Measurements from ENCODE around the gene SLBP.

The SLBP gene

GRCh38 chr4:1758306-1759121 lies 46.4 kb upstream of the SLBP start:
- TF ChIP-seq CTCF (IDR thresholded peaks at IDR 0.05; ENCODE audit: insufficient read depth, low read length, poor library complexity, severe bottlenecking) = no peak
- Histone ChIP-seq H3K36me3 (ENCODE audit: control insufficient read depth, insufficient read depth, low read length) (no peaks in the 10 kb centered on the region), H3K4me3 (replicated peaks; ENCODE audit: low read depth, low read length) (no peak overlapping the region), H3K27me3 (replicated peaks; ENCODE audit: control insufficient read depth, insufficient read depth, low read length) (no peaks in the 10 kb centered on the region; the same call in 1 of the 2 replicates)
- DNase-seq (ENCODE audit: extremely low read depth, insufficient read length) = no peak

GRCh38 chr4:1757836-1758235 lies 45.7 kb upstream of the SLBP start:
- DNase-seq (ENCODE audit: extremely low read depth, insufficient read length) = no peak
- H3K36me3 ChIP-seq (ENCODE audit: control insufficient read depth, insufficient read depth, low read length) = no peaks in the 10 kb centered on the region
- no peaks in the 10 kb centered on the region; the same call in 1 of the 2 replicates for H3K27me3 ChIP-seq (replicated peaks; ENCODE audit: control insufficient read depth, insufficient read depth, low read length)
- no peak for TF ChIP-seq CTCF (IDR thresholded peaks at IDR 0.05; ENCODE audit: insufficient read depth, low read length, poor library complexity, severe bottlenecking)
- H3K4me3 ChIP-seq (replicated peaks; ENCODE audit: low read depth, low read length) = no peak overlapping the region

- Histone ChIP-seq H3K36me3 (ENCODE audit: control insufficient read depth, insufficient read depth, low read length) (no peaks in the 10 kb centered on the region), H3K27me3 (replicated peaks; ENCODE audit: control insufficient read depth, insufficient read depth, low read length) (no peaks in the 10 kb centered on the region; the same call in 1 of the 2 replicates)
- no peak for TF ChIP-seq CTCF (IDR thresholded peaks at IDR 0.05; ENCODE audit: insufficient read depth, low read length, poor library complexity, severe bottlenecking)
Measured at GRCh38 chr4:1756893-1757779, 45.0 kb upstream of the SLBP start.

GRCh38 chr4:1756079-1756478 lies 44.0 kb upstream of the SLBP start:
- Histone ChIP-seq H3K4me3 (replicated peaks; ENCODE audit: low read depth, low read length) (no peak overlapping the region), H3K36me3 (ENCODE audit: control insufficient read depth, insufficient read depth, low read length) (no peaks in the 10 kb centered on the region), H3K27me3 (replicated peaks; ENCODE audit: control insufficient read depth, insufficient read depth, low read length) (no peaks in the 10 kb centered on the region; the same call in 1 of the 2 replicates)
- no peak for DNase-seq (ENCODE audit: extremely low read depth, insufficient read length)
- TF ChIP-seq CTCF (IDR thresholded peaks at IDR 0.05; ENCODE audit: insufficient read depth, low read length, poor library complexity, severe bottlenecking) = no peak

More at GRCh38 chr4:1756893-1757779, 45.0 kb upstream of the SLBP start:
- no peak for DNase-seq (ENCODE audit: extremely low read depth, insufficient read length)
- H3K4me3 ChIP-seq (replicated peaks; ENCODE audit: low read depth, low read length) = no peak overlapping the region

- no peak for TF ChIP-seq CTCF (IDR thresholded peaks at IDR 0.05; ENCODE audit: insufficient read depth, low read length, poor library complexity, severe bottlenecking)
- no peak overlapping the region for H3K4me3 ChIP-seq (replicated peaks; ENCODE audit: low read depth, low read length)
- H3K36me3 ChIP-seq (ENCODE audit: control insufficient read depth, insufficient read depth, low read length) = no peaks in the 10 kb centered on the region
- DNase-seq (ENCODE audit: extremely low read depth, insufficient read length) = no peak
- H3K27me3 ChIP-seq (replicated peaks; ENCODE audit: control insufficient read depth, insufficient read depth, low read length) = no peaks in the 10 kb centered on the region; the same call in 1 of the 2 replicates
Measured at GRCh38 chr4:1755297-1755696, 43.2 kb upstream of the SLBP start.
